ENCODE results near the gene DIO3. TPM values are rescaled to one million over a fixed set of nuclear protein-coding genes. Genes with fewer than 3 reads are reported as not detected.

Gene DIO3
- total RNA-seq, result 10 to 100 TPM in 1 of 4 donors, 1 to 10 TPM in 3; 4.2 to 19.5 (median 5.3) TPM

- no peak for TF ChIP-seq POLR2A (IDR thresholded peaks at IDR 0.05)
- TF ChIP-seq EP300 (IDR thresholded peaks at IDR 0.05), result no peak
- TF ChIP-seq, protein P1, sequence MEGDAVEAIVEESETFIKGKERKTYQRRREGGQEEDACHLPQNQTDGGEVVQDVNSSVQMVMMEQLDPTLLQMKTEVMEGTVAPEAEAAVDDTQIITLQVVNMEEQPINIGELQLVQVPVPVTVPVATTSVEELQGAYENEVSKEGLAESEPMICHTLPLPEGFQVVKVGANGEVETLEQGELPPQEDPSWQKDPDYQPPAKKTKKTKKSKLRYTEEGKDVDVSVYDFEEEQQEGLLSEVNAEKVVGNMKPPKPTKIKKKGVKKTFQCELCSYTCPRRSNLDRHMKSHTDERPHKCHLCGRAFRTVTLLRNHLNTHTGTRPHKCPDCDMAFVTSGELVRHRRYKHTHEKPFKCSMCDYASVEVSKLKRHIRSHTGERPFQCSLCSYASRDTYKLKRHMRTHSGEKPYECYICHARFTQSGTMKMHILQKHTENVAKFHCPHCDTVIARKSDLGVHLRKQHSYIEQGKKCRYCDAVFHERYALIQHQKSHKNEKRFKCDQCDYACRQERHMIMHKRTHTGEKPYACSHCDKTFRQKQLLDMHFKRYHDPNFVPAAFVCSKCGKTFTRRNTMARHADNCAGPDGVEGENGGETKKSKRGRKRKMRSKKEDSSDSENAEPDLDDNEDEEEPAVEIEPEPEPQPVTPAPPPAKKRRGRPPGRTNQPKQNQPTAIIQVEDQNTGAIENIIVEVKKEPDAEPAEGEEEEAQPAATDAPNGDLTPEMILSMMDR (IDR thresholded peaks at IDR 0.05), result no peak
- H3K4me1 ChIP-seq, result peaks cover 0 to 43% (median 0%) of the 10 kb centered on the region in 4 donors
- peak; percentile 34 to 42 for DNase-seq (ENCODE audit: low spot score in 2 of 2)
- H3K36me3 ChIP-seq, result peaks cover 0 to 9% (median 0%) of the 10 kb centered on the region in 3 donors
- peaks cover 0 to 17% (median 3%) of the 10 kb centered on the region in 4 donors for H3K9me3 ChIP-seq
- WGBS, 2 donors, result 14 to 35% methylated on average over 29 to 46 of the region's 73 CpGs
- H3K27ac ChIP-seq, result no peak within 1 kb of the TSS
- H3K27me3 ChIP-seq, result peaks cover 0 to 64% of the 10 kb centered on the region in 2 donors
- peak within 1 kb of the TSS in 1 of 4 donors; percentile 56 for H3K4me3 ChIP-seq
Observed at GRCh38 chr14:101561145-101561896, at the start of gene DIO3. Gene DIO3 (plus strand): TSS chr14:101561495.

DNA sequence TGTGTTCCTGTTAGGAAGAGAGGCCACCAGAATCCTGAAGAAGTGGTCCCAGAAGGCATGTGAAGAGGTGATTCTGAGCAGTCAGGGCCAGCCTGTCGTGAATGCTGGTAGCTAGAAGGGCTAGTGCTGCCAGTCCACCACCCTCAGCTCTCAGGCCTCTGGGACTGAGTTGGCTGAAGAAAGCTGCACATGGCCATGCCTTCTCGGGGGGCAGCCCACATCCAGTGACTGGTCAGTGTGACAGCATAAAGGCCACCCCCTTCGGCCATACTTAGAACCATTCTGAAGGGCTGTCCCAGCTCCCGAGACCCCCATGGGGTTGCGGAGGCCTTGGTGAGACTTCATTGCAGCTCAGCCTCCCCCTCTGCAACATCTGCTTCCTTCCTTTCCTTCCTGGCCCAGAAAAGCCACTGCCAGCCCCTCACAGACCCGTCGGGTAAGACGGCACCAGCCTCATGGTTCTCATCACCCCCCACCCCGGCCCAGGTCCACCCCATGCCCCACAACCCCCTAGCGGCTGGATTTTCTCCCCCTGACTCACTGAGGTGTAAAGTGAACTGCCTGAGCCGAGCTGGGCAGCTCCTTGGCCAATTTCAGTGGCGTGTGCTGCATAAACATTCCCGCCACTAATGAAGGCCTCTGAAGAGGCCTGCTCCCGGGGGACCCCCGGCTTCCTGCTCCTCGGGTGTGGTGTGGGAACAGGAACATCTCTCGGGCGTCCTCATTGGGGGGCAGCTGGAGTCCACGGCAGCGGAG lies 49.5 kb upstream of the DIO3 start:
- Histone ChIP-seq H3K27ac (no peak overlapping the region), H3K4me1 (no peaks in the 10 kb centered on the region), H3K36me3 (no peaks in the 10 kb centered on the region), H3K9me3 (peaks cover 0 to 14% (median 0%) of the 10 kb centered on the region in 4 donors), H3K4me3 (no peak overlapping the region), H3K27me3 (no peaks in the 10 kb centered on the region)
- TF ChIP-seq EP300 (IDR thresholded peaks at IDR 0.05) (no peak), POLR2A (IDR thresholded peaks at IDR 0.05) (no peak)
- TF ChIP-seq, protein P1 (IDR thresholded peaks at IDR 0.05), result no peak
- no peak for DNase-seq (ENCODE audit: low spot score in 2 of 2)
- WGBS, 2 donors, result 45 to 57% methylated on average over 18 to 20 of the region's 20 CpGs

GRCh38 chr14:101512376-101512695 lies 49.0 kb upstream of the DIO3 start:
- DNase-seq (ENCODE audit: low spot score in 2 of 2), result no peak
- Histone ChIP-seq H3K36me3 (no peaks in the 10 kb centered on the region), H3K4me1 (no peaks in the 10 kb centered on the region), H3K27ac (no peak overlapping the region), H3K9me3 (peaks cover 0 to 14% (median 0%) of the 10 kb centered on the region in 4 donors), H3K4me3 (no peak overlapping the region), H3K27me3 (no peaks in the 10 kb centered on the region)
- 88 to 95% methylated on average over 3 to 9 of the region's 9 CpGs for WGBS, 2 donors
- TF ChIP-seq, protein P1 (IDR thresholded peaks at IDR 0.05), result no peak
- no peak for TF ChIP-seq POLR2A (IDR thresholded peaks at IDR 0.05)
- no peak for TF ChIP-seq EP300 (IDR thresholded peaks at IDR 0.05)

- Histone ChIP-seq H3K36me3 (no peaks in the 10 kb centered on the region), H3K9me3 (peaks cover 0 to 14% (median 0%) of the 10 kb centered on the region in 4 donors), H3K4me1 (peaks cover 0 to 12% (median 0%) of the 10 kb centered on the region in 4 donors), H3K27ac (no peak overlapping the region), H3K27me3 (no peaks in the 10 kb centered on the region), H3K4me3 (no peak overlapping the region)
- DNase-seq (ENCODE audit: low spot score in 2 of 2), result no peak
- TF ChIP-seq POLR2A (IDR thresholded peaks at IDR 0.05) (no peak), EP300 (IDR thresholded peaks at IDR 0.05) (no peak)
- TF ChIP-seq, protein P1 (IDR thresholded peaks at IDR 0.05), result no peak
- 98% methylated on average over 5 of the region's 5 CpGs for WGBS, 2 donors
Observed at GRCh38 chr14:101514136-101514535, 47.2 kb upstream of the DIO3 start.

DNA sequence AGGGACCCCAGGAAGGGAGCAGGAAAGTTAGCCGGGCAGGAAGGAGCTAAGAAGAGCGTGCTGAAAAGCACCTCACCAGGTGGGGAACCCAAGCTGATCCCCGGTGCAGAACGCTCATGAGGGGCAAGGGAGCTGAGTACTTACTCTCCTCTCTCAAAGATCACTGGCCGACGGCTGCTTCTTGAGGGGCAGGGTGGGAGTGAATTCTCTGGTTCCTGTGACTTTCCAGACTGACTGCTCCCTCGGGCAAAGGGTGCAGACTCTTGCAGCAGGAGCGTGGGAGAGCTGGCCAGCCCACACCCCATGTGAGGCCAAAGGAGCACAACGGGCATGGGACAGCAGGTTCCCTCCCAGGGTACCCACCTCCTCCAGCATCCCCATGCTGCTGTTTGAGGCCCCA lies 44.9 kb upstream of the DIO3 start:
- DNase-seq (ENCODE audit: low spot score in 2 of 2), result no peak
- H3K9me3 ChIP-seq, result peaks cover 0 to 14% (median 0%) of the 10 kb centered on the region in 4 donors
- TF ChIP-seq, protein P1 (IDR thresholded peaks at IDR 0.05), result no peak
- TF ChIP-seq POLR2A (IDR thresholded peaks at IDR 0.05) (no peak), EP300 (IDR thresholded peaks at IDR 0.05) (no peak)
- H3K4me3 ChIP-seq, result no peak overlapping the region
- peaks cover 0 to 33% (median 3%) of the 10 kb centered on the region in 4 donors for H3K4me1 ChIP-seq
- no peak overlapping the region for H3K27ac ChIP-seq
- WGBS, 2 donors, result 89 to 90% methylated on average over 9 of the region's 9 CpGs
- H3K27me3 ChIP-seq, result no peaks in the 10 kb centered on the region
- no peaks in the 10 kb centered on the region for H3K36me3 ChIP-seq
